ENCODE results near the gene ZFP2.

DNA sequence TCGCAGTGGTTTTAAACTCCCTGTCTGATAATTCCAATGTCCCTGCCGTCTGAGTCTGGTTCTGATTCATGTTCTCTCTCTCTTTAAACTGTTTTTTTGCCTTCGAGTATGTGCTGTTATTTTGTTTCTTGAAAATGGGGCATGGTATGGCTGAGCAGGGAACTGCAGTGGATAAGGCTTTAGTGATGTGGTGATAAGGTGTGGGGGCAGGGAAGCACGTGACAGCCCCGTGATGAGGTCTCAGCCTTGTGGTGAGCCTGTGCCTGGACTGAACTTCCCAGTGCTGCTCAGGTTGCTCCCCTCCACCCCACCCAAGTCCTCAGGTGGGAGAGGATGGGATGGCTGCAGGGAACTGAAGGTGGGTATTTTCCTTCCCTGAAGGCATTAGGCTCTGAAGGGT, 41.4 kb upstream of the ZFP2 start:
- TF ChIP-seq, protein P1, sequence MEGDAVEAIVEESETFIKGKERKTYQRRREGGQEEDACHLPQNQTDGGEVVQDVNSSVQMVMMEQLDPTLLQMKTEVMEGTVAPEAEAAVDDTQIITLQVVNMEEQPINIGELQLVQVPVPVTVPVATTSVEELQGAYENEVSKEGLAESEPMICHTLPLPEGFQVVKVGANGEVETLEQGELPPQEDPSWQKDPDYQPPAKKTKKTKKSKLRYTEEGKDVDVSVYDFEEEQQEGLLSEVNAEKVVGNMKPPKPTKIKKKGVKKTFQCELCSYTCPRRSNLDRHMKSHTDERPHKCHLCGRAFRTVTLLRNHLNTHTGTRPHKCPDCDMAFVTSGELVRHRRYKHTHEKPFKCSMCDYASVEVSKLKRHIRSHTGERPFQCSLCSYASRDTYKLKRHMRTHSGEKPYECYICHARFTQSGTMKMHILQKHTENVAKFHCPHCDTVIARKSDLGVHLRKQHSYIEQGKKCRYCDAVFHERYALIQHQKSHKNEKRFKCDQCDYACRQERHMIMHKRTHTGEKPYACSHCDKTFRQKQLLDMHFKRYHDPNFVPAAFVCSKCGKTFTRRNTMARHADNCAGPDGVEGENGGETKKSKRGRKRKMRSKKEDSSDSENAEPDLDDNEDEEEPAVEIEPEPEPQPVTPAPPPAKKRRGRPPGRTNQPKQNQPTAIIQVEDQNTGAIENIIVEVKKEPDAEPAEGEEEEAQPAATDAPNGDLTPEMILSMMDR (conservative IDR thresholded peaks at IDR 0.05), result no peak
- TF ChIP-seq EZH2 (IDR thresholded peaks at IDR 0.05; ENCODE audit: low read depth), result no peak

Measured in PC-9 (cell line).